GM19099 (cell line): Measurements from ENCODE around the gene THSD4.

Source experiments
- POLR2A ChIP-seq: IDR thresholded peaks from 3 replicates; pipeline ENCODE4 v1.6.1; 2011; ENCODE audit warnings: low read depth; ENCODE audit not compliant: insufficient read length; ENCODE audit errors: extremely low read depth

THSD4 gene

GRCh38 chr15:71686221-71687050 is 571.2 kb downstream of the THSD4 start:
- TF ChIP-seq POLR2A = no peak

- no peak for TF ChIP-seq POLR2A
Measured at GRCh38 chr15:71687902-71688508, 572.7 kb downstream of the THSD4 start.

GRCh38 chr15:71688509-71689094 is 573.3 kb downstream of the THSD4 start:
- TF ChIP-seq POLR2A = no peak

- no peak for TF ChIP-seq POLR2A
Measured at GRCh38 chr15:71691081-71691457, 575.8 kb downstream of the THSD4 start.

GRCh38 chr15:71691458-71692417 is 576.5 kb downstream of the THSD4 start:
- TF ChIP-seq POLR2A = no peak

- TF ChIP-seq POLR2A = no peak
Measured at GRCh38 chr15:71697236-71697635, 582.0 kb downstream of the THSD4 start.

- no peak for TF ChIP-seq POLR2A
Measured at GRCh38 chr15:71698030-71698429, 582.8 kb downstream of the THSD4 start.

- TF ChIP-seq POLR2A = no peak
Measured at GRCh38 chr15:71698742-71699141, 583.5 kb downstream of the THSD4 start.

GRCh38 chr15:71699977-71700376 is 584.7 kb downstream of the THSD4 start:
- TF ChIP-seq POLR2A = no peak

GRCh38 chr15:71701808-71702207 is 586.5 kb downstream of the THSD4 start:
- TF ChIP-seq POLR2A = no peak

GRCh38 chr15:71702496-71702895 is 587.2 kb downstream of the THSD4 start:
- TF ChIP-seq POLR2A = no peak

- TF ChIP-seq POLR2A = no peak
Measured at GRCh38 chr15:71705151-71705550, 589.9 kb downstream of the THSD4 start.

- no peak for TF ChIP-seq POLR2A
Measured at GRCh38 chr15:71706461-71707229, 591.4 kb downstream of the THSD4 start.
